K562 (cell line): ENCODE measurements around the gene MB21D2. TPM values are rescaled to one million over a fixed set of nuclear protein-coding genes. Genes with fewer than 3 reads are reported as not detected.

Experiments
- ATAC-seq: fragments of 200-7000 bp; cut with Tn5 transposase; 3 replicates; pipeline ENCODE4 v1.9.1; 2020; ENCODE audit warnings: moderate library complexity
- BruUV-seq: library from RNA; stranded (reverse); fragments of 400-500 nt; replicated peaks from 2 replicates; lab custom pipeline; 2021; lab: Mats Ljungman, UMichigan
- CTCF ChIA-PET: fragments of 300-600 bp; formaldehyde crosslinking; extraction: SDS; loops from one replicate; lab custom pipeline; 2021; ENCODE audit warnings: low intra/inter-chr PET ratio; lab: Yijun Ruan, JAX
- POLR2A ChIA-PET: fragments of 300-600, 350-650 bp; sonication (Branson Sonifier 250); formaldehyde crosslinking; extraction: SDS; loops from one replicate; lab custom pipeline; 2021; ENCODE audit warnings: antibody characterized with exemption, inconsistent platforms; lab: Yijun Ruan, JAX
- DNase-seq, 4 experiments: peaks; one replicate each; pipeline versions ENCODE4 v3.0.0 to v3.0.0-alpha.2; 2011 to 2018; ENCODE audit warnings: low spot score in 3 of 4, mixed read lengths in 3 of 4; ENCODE audit errors: extremely low read depth in 1 of 4
- FAIRE-seq: peaks from 2 replicates; lab custom pipeline; 2011; peaks lifted over from hg19 to GRCh38; lab: Jason Lieb, UNC
- H2AFZ ChIP-seq: 2 replicates; pipeline ENCODE4 v1.6.0; 2011; ENCODE audit warnings: low read depth, low read length, control low read depth, inconsistent platforms
- H3K27ac ChIP-seq: fragments of 200-600 bp; 3 replicates; pipeline ENCODE4 v1.8.0; 2011; ENCODE audit warnings: low read depth, mild to moderate bottlenecking, control low read depth, inconsistent platforms, low read length, moderate library complexity, mixed read lengths; ENCODE audit errors: extremely low read depth
- H3K27me3 ChIP-seq, 2 experiments: fragments of 300-600 bp in 1 of 2; 2 replicates in 1 of 2; 3 replicates in 1 of 2; pipeline versions ENCODE4 v1.6.0 to v1.8.0; 2011; ENCODE audit warnings: inconsistent platforms in 2 of 2, low read length in 2 of 2, mild to moderate bottlenecking in 1 of 2, mixed read lengths in 1 of 2, moderate library complexity in 1 of 2; ENCODE audit not compliant: control insufficient read depth in 2 of 2, insufficient read depth in 2 of 2
- H3K36me3 ChIP-seq: fragments of 300-600 bp; 3 replicates; pipeline ENCODE4 v1.8.0; 2011; ENCODE audit warnings: mild to moderate bottlenecking, low read length, inconsistent platforms; ENCODE audit not compliant: control insufficient read depth, insufficient read depth
- H3K4me1 ChIP-seq, 2 experiments: fragments of 200-600 bp in 1 of 2; replicated peaks in 1 of 2; 2 replicates in 1 of 2; 3 replicates in 1 of 2; pipeline versions ENCODE4 v1.5.1 to v1.8.0; 2011; ENCODE audit warnings: inconsistent platforms in 2 of 2, low read length in 2 of 2, mild to moderate bottlenecking in 1 of 2, mixed read lengths in 1 of 2, moderate library complexity in 1 of 2; ENCODE audit not compliant: control insufficient read depth in 2 of 2, insufficient read depth in 2 of 2
- H3K4me2 ChIP-seq: 2 replicates; pipeline ENCODE4 v1.6.1; 2011; ENCODE audit warnings: low read length, control low read depth, inconsistent platforms, mixed read lengths; ENCODE audit not compliant: insufficient read depth
- H3K4me3 ChIP-seq: fragments of 200-600 bp; sonication (generic), shearing (Covaris generic); 2 replicates; pipeline ENCODE4 v1.5.1; 2016; ENCODE audit warnings: control low read depth, inconsistent platforms
- H3K79me2 ChIP-seq: fragments of 200-600 bp; 3 replicates; pipeline ENCODE4 v1.8.0; 2011; ENCODE audit warnings: low read length, inconsistent platforms; ENCODE audit not compliant: control insufficient read depth, insufficient read depth
- H3K9ac ChIP-seq, 2 experiments: 2 replicates each; pipeline versions ENCODE4 v1.6.0 to v1.6.1; 2011; ENCODE audit warnings: low read depth in 2 of 2, low read length in 2 of 2, control low read depth in 1 of 2, inconsistent platforms in 1 of 2, mild to moderate bottlenecking in 1 of 2, mixed read lengths in 1 of 2; ENCODE audit not compliant: insufficient read depth in 1 of 2
- H3K9me1 ChIP-seq: one replicate; pipeline ENCODE4 v1.6.0; 2011; ENCODE audit warnings: inconsistent platforms, mild to moderate bottlenecking, low read length, moderate library complexity; ENCODE audit not compliant: control insufficient read depth, insufficient read depth
- H3K9me3 ChIP-seq: replicated peaks from 2 replicates; pipeline ENCODE4 v1.5.1; 2011; ENCODE audit warnings: low read depth, low read length, inconsistent platforms; ENCODE audit not compliant: control insufficient read depth, insufficient read depth
- H4K20me1 ChIP-seq: replicated peaks from 2 replicates; pipeline ENCODE4 v1.6.1; 2011; ENCODE audit warnings: low read length, inconsistent platforms, mixed read lengths; ENCODE audit not compliant: control insufficient read depth, insufficient read depth
- ATF3 ChIP-seq, 2 experiments: fragments of 450-650 bp in 1 of 2; sonication (generic) in 1 of 2; formaldehyde crosslinking in 1 of 2; IDR thresholded peaks in 1 of 2; conservative IDR thresholded peaks in 1 of 2; 2 replicates each; pipeline versions ENCODE4 v1.6.1 to v1.8.1; 2016 to 2023; ENCODE audit warnings: mild to moderate bottlenecking in 2 of 2, moderate library complexity in 2 of 2, inconsistent platforms in 1 of 2, missing genetic modification reagents in 1 of 2
- WGBS: fragments of 100-300 bp; shearing (Covaris generic); methylation state at CpG from one replicate; pipeline ENCODE4 v1.1.6; 2016; ENCODE audit warnings: low coverage, mixed read lengths; ENCODE audit not compliant: insufficient coverage; ENCODE audit errors: missing lambda C conversion rate; 5-methylcytosine and 5-hydroxymethylcytosine counted together
- in situ Hi-C: fragments of 300-500 bp; cut with MboI; formaldehyde crosslinking; loops from 4 replicates; pipeline ENCODE4 v1.15.0; 2018; ENCODE audit warnings: inconsistent platforms, mixed read lengths
- intact Hi-C: fragments of 100-400 bp; cut with micrococcal nuclease; formaldehyde crosslinking; loops from 2 replicates; pipeline ENCODE4 v1.14.2; 2022
- polyA plus RNA-seq, 8 experiments: library from polyadenylated mRNA; depleted of rRNA in 4 of 8; stranded (reverse) in 5 of 8; unstranded in 3 of 8; fragments of >200 nt; fragmentation: Nextera tagmentation in 2 of 8; fragmentation: Illumina TruSeq in 1 of 8; extraction: Ambion mirVana in 2 of 8; extraction: Trizol in 1 of 8; gene quantifications; 2 replicates each; pipeline versions ENCODE4 v1.2.1 to v1.2.3, GENCODE V29; 2011 to 2014; ENCODE audit warnings: inconsistent platforms in 1 of 8, missing spikeins in 1 of 8
- total RNA-seq, 7 experiments: library from RNA; depleted of rRNA in 6 of 7; stranded (reverse); fragments of >200 nt in 6 of 7; fragmentation: Illumina TruSeq in 2 of 7; extraction: Trizol in 2 of 7; gene quantifications; 2 replicates each; pipeline versions ENCODE4 v1.2.1 to v1.2.3, GENCODE V29; 2011 to 2021; ENCODE audit warnings: low replicate concordance in 1 of 7
- TF ChIP-seq, protein P1 (sequence below): IDR thresholded peaks from 2 replicates; pipeline ENCODE4 v1.6.1; 2014; ENCODE audit warnings: antibody characterized with exemption
- TF ChIP-seq, protein P2 (sequence below), 3 experiments: fragments of 200-800 bp in 1 of 3; fragments of 250-450 bp in 1 of 3; fragments of 450-650 bp in 1 of 3; sonication (Bioruptor Pico) in 1 of 3; sonication (Bioruptor generic) in 1 of 3; formaldehyde crosslinking in 1 of 3; IDR thresholded peaks; 2 replicates each; pipeline versions ENCODE4 v1.6.1 to v1.8.0; 2016 to 2022; ENCODE audit warnings: mild to moderate bottlenecking in 2 of 3, missing genetic modification characterization in 2 of 3, missing compliant biosample characterization in 1 of 3, moderate library complexity in 1 of 3

MB21D2 gene
- total and polyA plus RNA-seq, 9 of the 15 experiments (the other 6 are each of a cell fraction or from before 2014, with no cell fraction given) = 0.01 TPM; not detected in 8

GRCh38 chr3:192831111-192831644 lies 86.5 kb downstream of the MB21D2 start:
- H3K9me3 ChIP-seq = no peaks in the 10 kb centered on the region
- no peak overlapping the region for H2AFZ ChIP-seq
- no peaks in the 10 kb centered on the region for H3K4me1 ChIP-seq
- POLR2A ChIA-PET = no interaction called here
- no peaks in the 10 kb centered on the region for H3K79me2 ChIP-seq
- no peaks in the 10 kb centered on the region for H3K27me3 ChIP-seq
- no peak overlapping the region for H3K9ac ChIP-seq
- CTCF ChIA-PET = no interaction called here
- H3K4me2 ChIP-seq = no peak overlapping the region
- H3K4me3 ChIP-seq = no peak overlapping the region
- FAIRE-seq (no peak), DNase-seq (no peak), ATAC-seq (no peak)
- intact Hi-C loops (no loop called here), in situ Hi-C loops (no loop called here)
- no TSS peak for BruUV-seq
- TF ChIP-seq, protein P1, sequence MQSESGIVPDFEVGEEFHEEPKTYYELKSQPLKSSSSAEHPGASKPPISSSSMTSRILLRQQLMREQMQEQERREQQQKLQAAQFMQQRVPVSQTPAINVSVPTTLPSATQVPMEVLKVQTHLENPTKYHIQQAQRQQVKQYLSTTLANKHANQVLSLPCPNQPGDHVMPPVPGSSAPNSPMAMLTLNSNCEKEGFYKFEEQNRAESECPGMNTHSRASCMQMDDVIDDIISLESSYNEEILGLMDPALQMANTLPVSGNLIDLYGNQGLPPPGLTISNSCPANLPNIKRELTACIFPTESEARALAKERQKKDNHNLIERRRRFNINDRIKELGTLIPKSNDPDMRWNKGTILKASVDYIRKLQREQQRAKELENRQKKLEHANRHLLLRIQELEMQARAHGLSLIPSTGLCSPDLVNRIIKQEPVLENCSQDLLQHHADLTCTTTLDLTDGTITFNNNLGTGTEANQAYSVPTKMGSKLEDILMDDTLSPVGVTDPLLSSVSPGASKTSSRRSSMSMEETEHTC = no peak
- 0 out of 2 replicates have a peak, but pooled peaks have one; percentile 13 for TF ChIP-seq ATF3 (IDR thresholded peaks at IDR 0.05)
- no peak for TF ChIP-seq ATF3 (CRISPR knock-in tag; conservative IDR thresholded peaks at IDR 0.05)
- TF ChIP-seq, protein P2, sequence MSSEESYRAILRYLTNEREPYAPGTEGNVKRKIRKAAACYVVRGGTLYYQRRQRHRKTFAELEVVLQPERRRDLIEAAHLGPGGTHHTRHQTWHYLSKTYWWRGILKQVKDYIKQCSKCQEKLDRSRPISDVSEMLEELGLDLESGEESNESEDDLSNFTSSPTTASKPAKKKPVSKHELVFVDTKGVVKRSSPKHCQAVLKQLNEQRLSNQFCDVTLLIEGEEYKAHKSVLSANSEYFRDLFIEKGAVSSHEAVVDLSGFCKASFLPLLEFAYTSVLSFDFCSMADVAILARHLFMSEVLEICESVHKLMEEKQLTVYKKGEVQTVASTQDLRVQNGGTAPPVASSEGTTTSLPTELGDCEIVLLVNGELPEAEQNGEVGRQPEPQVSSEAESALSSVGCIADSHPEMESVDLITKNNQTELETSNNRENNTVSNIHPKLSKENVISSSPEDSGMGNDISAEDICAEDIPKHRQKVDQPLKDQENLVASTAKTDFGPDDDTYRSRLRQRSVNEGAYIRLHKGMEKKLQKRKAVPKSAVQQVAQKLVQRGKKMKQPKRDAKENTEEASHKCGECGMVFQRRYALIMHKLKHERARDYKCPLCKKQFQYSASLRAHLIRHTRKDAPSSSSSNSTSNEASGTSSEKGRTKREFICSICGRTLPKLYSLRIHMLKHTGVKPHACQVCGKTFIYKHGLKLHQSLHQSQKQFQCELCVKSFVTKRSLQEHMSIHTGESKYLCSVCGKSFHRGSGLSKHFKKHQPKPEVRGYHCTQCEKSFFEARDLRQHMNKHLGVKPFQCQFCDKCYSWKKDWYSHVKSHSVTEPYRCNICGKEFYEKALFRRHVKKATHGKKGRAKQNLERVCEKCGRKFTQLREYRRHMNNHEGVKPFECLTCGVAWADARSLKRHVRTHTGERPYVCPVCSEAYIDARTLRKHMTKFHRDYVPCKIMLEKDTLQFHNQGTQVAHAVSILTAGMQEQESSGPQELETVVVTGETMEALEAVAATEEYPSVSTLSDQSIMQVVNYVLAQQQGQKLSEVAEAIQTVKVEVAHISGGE (CRISPR knock-in tag; IDR thresholded peaks at IDR 0.05) = peak in 2 of 3 experiments; percentile 23 to 81; a peak in 2 of 6 replicates
- WGBS = 0% methylated on average over 6 of the region's 6 CpGs
- no peaks in the 10 kb centered on the region; the same call in 1 of the 2 replicates for H4K20me1 ChIP-seq
- no peak overlapping the region for H3K27ac ChIP-seq
- H3K9me1 ChIP-seq = no peaks in the 10 kb centered on the region
- H3K36me3 ChIP-seq = no peaks in the 10 kb centered on the region
